HepG2 (cell line): ENCODE measurements around the gene MYO15A. TPM values are rescaled to one million over a fixed set of nuclear protein-coding genes. Genes with fewer than 3 reads are reported as not detected.

Experiments used
- AHR ChIP-seq: IDR thresholded peaks from 2 replicates; pipeline ENCODE4 v1.6.1; 2018; ENCODE audit warnings: missing genetic modification reagents, missing compliant biosample characterization
- CREB1 ChIP-seq, 2 experiments: fragments of 450-650 bp in 1 of 2; IDR thresholded peaks; 2 replicates each; pipeline ENCODE4 v1.6.1; 2016 to 2017; ENCODE audit warnings: control low read depth in 1 of 2, mild to moderate bottlenecking in 1 of 2, missing compliant biosample characterization in 1 of 2, missing genetic modification characterization in 1 of 2
- GATAD2A ChIP-seq: IDR thresholded peaks from 2 replicates; pipeline ENCODE4 v1.6.1; 2016
- KLF12 ChIP-seq: sonication (generic); formaldehyde crosslinking; IDR thresholded peaks from 2 replicates; pipeline ENCODE4 v1.4.0; 2020; ENCODE audit warnings: missing genetic modification reagents, borderline replicate concordance
- KLF16 ChIP-seq, 2 experiments: sonication (generic) in 1 of 2; formaldehyde crosslinking in 1 of 2; IDR thresholded peaks; 2 replicates each; pipeline versions ENCODE4 v1.6.1 to v1.8.0; 2016 to 2023; ENCODE audit warnings: missing genetic modification reagents in 2 of 2, missing compliant biosample characterization in 1 of 2
- NONO ChIP-seq, 2 experiments: fragments of 450-650 bp in 1 of 2; sonication (generic) in 1 of 2; formaldehyde crosslinking in 1 of 2; IDR thresholded peaks in 1 of 2; conservative IDR thresholded peaks in 1 of 2; 2 replicates each; pipeline versions ENCODE4 v1.6.1 to v1.8.0; 2017 to 2022; ENCODE audit warnings: mild to moderate bottlenecking in 1 of 2, missing genetic modification reagents in 1 of 2, moderate library complexity in 1 of 2
- PAXIP1 ChIP-seq: sonication (generic); formaldehyde crosslinking; conservative IDR thresholded peaks from 2 replicates; pipeline ENCODE4 v1.4.0; 2020; ENCODE audit warnings: mild to moderate bottlenecking, missing genetic modification reagents, moderate library complexity
- POLR2A ChIP-seq, 2 experiments: IDR thresholded peaks; 2 replicates each; pipeline ENCODE4 v1.6.1; 2011; ENCODE audit warnings: low read depth in 2 of 2, low read length in 2 of 2, mild to moderate bottlenecking in 1 of 2, moderate library complexity in 1 of 2; ENCODE audit not compliant: insufficient read depth in 1 of 2
- REPIN1 ChIP-seq: sonication (generic); formaldehyde crosslinking; IDR thresholded peaks from 2 replicates; pipeline ENCODE4 v1.8.0; 2022; ENCODE audit warnings: missing genetic modification reagents, low read depth, mild to moderate bottlenecking, borderline replicate concordance
- TAF1 ChIP-seq: sonication (generic); formaldehyde crosslinking; IDR thresholded peaks from 2 replicates; pipeline ENCODE4 v1.4.0; 2020; ENCODE audit warnings: missing genetic modification reagents
- TBX3 ChIP-seq: fragments of 450-650 bp; IDR thresholded peaks from 2 replicates; pipeline ENCODE4 v1.6.1; 2017; ENCODE audit warnings: antibody characterized with exemption, mild to moderate bottlenecking, inconsistent platforms, borderline replicate concordance
- U2AF2 ChIP-seq: fragments of 200-400 bp; formaldehyde crosslinking; IDR thresholded peaks from 2 replicates; pipeline ENCODE4 v1.6.1; 2017; ENCODE audit warnings: low read depth, mild to moderate bottlenecking, low read length
- ZFYVE20 ChIP-seq: sonication (generic); formaldehyde crosslinking; IDR thresholded peaks from 2 replicates; pipeline ENCODE4 v1.8.0; 2023; ENCODE audit warnings: low read depth, mild to moderate bottlenecking, moderate library complexity, missing genetic modification reagents, borderline replicate concordance
- ZNF235 ChIP-seq: sonication (generic); formaldehyde crosslinking; IDR thresholded peaks from 2 replicates; pipeline ENCODE4 v1.8.1; 2023; ENCODE audit warnings: mild to moderate bottlenecking, missing genetic modification reagents, borderline replicate concordance
- ZNF264 ChIP-seq: sonication (generic); formaldehyde crosslinking; IDR thresholded peaks from 2 replicates; pipeline ENCODE4 v1.4.0; 2020; ENCODE audit warnings: missing genetic modification reagents
- ZNF382 ChIP-seq: sonication (generic); formaldehyde crosslinking; IDR thresholded peaks from 2 replicates; pipeline ENCODE4 v1.5.0; 2020; ENCODE audit warnings: missing genetic modification reagents, mild to moderate bottlenecking, borderline replicate concordance
- ZNF430 ChIP-seq: sonication (generic); formaldehyde crosslinking; IDR thresholded peaks from 2 replicates; pipeline ENCODE4 v1.9.0; 2021; ENCODE audit warnings: mild to moderate bottlenecking, missing genetic modification reagents
- ZNF468 ChIP-seq: sonication (generic); formaldehyde crosslinking; IDR thresholded peaks from 2 replicates; pipeline ENCODE4 v1.8.0; 2022; ENCODE audit warnings: mild to moderate bottlenecking, moderate library complexity, missing genetic modification reagents
- ZNF609 ChIP-seq: sonication (generic); formaldehyde crosslinking; IDR thresholded peaks from 2 replicates; pipeline ENCODE4 v1.4.0; 2020; ENCODE audit warnings: mild to moderate bottlenecking, missing genetic modification reagents, borderline replicate concordance
- ZNF782 ChIP-seq: sonication (generic); formaldehyde crosslinking; IDR thresholded peaks from 2 replicates; pipeline ENCODE4 v1.4.0; 2020; ENCODE audit warnings: missing genetic modification reagents, mild to moderate bottlenecking, borderline replicate concordance
- polyA plus RNA-seq, 8 experiments: library from polyadenylated mRNA; depleted of rRNA in 3 of 8; stranded (reverse) in 7 of 8; unstranded in 1 of 8; fragments of >200 nt; fragmentation: Illumina TruSeq in 4 of 8; extraction: Trizol in 4 of 8; gene quantifications; 2 replicates each; pipeline versions ENCODE4 v1.2.1 to v1.2.3, GENCODE V29; 2011 to 2016; ENCODE audit warnings: low read depth in 4 of 8, missing spikeins in 1 of 8, mixed read lengths in 1 of 8; ENCODE audit not compliant: insufficient read depth in 1 of 8
- total RNA-seq, 5 experiments: library from RNA; depleted of rRNA; stranded (reverse); fragments of >200 nt; fragmentation: Illumina TruSeq; extraction: Trizol; gene quantifications; 2 replicates each; pipeline ENCODE4 v1.2.3, GENCODE V29; 2016; ENCODE audit warnings: low read depth in 1 of 5

The MYO15A gene
- total and polyA plus RNA-seq, 2 of the 13 experiments (the other 11 are each of a cell fraction or from before 2014, with no cell fraction given), result 0.07 to 0.20 TPM

GRCh38 chr17:18183334-18184142 is 75.0 kb downstream of the MYO15A start, which contains the start of gene ALKBH5 (continued):
- 0 out of 2 replicates have a peak, but pooled peaks have one; percentile 16 for TF ChIP-seq ZNF609 (CRISPR knock-in tag)
- TF ChIP-seq ZNF235 (CRISPR knock-in tag), result peak; percentile 14; the same call in 1 of the 2 replicates
- peak; percentile 68; the same call in 1 of the 2 replicates for TF ChIP-seq ZFYVE20 (CRISPR knock-in tag)
- TF ChIP-seq REPIN1 (CRISPR knock-in tag), result peak; percentile 59; the same call in 1 of the 2 replicates
- TF ChIP-seq PAXIP1, result peak; percentile 69
- TF ChIP-seq ZNF382 (CRISPR knock-in tag), result no peak
- peak; percentile 34; the same call in 1 of the 2 replicates for TF ChIP-seq AHR
- TF ChIP-seq POLR2A (IDR thresholded peaks at IDR 0.05; ENCODE audit: insufficient read depth in 1 of 2, low read depth in 2 of 2, low read length in 2 of 2), result peak; percentile 12 to 78; a peak in 3 of 4 replicates
- TF ChIP-seq NONO (IDR thresholded peaks at IDR 0.05), result no peak
- peak; percentile 38; the same call in 1 of the 2 replicates for TF ChIP-seq NONO (CRISPR knock-in tag; conservative IDR thresholded peaks at IDR 0.05)
- peak; percentile 46 for TF ChIP-seq TAF1 (CRISPR knock-in tag)
- TF ChIP-seq KLF16 (CRISPR knock-in tag; IDR thresholded peaks at IDR 0.05), result peak in 1 of 2 experiments; percentile 51; a peak in 1 of 4 replicates
- peak; percentile 90 for TF ChIP-seq CREB1 (IDR thresholded peaks at IDR 0.05)
- peak; percentile 5; the same call in 1 of the 2 replicates for TF ChIP-seq CREB1 (CRISPR knock-in tag; IDR thresholded peaks at IDR 0.05)
- TF ChIP-seq KLF12 (CRISPR knock-in tag), result peak; percentile 57; the same call in 1 of the 2 replicates
- peak; percentile 51; the same call in 1 of the 2 replicates for TF ChIP-seq ZNF782 (CRISPR knock-in tag)
- no peak for TF ChIP-seq ZNF468
- TF ChIP-seq TBX3, result peak; percentile 74
- no peak for TF ChIP-seq ZNF264 (CRISPR knock-in tag)
- TF ChIP-seq GATAD2A, result no peak; the same call in 1 of the 2 replicates
- no peak for TF ChIP-seq U2AF2
- peak; percentile 49; the same call in 1 of the 2 replicates for TF ChIP-seq ZNF430 (CRISPR knock-in tag)
